GM19468 (cell line): ENCODE measurements around the gene AUTS2.

Experiments used
- ATAC-seq: cut with Tn5 transposase; IDR thresholded peaks from one replicate; pipeline ENCODE4 v1.9.1; 2021; ENCODE audit warnings: mild to moderate bottlenecking, moderate library complexity, moderate number of reproducible peaks; ENCODE audit not compliant: unreplicated experiment; ENCODE audit errors: extremely low read depth

Gene AUTS2

GRCh38 chr7:70479153-70480021 lies 881.1 kb downstream of the AUTS2 start:
- ATAC-seq = no peak

- no peak for ATAC-seq
Measured at GRCh38 chr7:70480927-70481569, 882.8 kb downstream of the AUTS2 start.

GRCh38 chr7:70481570-70482123 lies 883.4 kb downstream of the AUTS2 start:
- no peak for ATAC-seq

- no peak for ATAC-seq
Measured at GRCh38 chr7:70484255-70484654, 886.0 kb downstream of the AUTS2 start.

- ATAC-seq = no peak
Measured at GRCh38 chr7:70486977-70487376, 888.7 kb downstream of the AUTS2 start.

- ATAC-seq = no peak
Measured at GRCh38 chr7:70487428-70487827, 889.2 kb downstream of the AUTS2 start.

GRCh38 chr7:70487886-70488285 lies 889.6 kb downstream of the AUTS2 start:
- ATAC-seq = no peak

GRCh38 chr7:70489813-70490212 lies 891.5 kb downstream of the AUTS2 start:
- no peak for ATAC-seq

- ATAC-seq = no peak
Measured at GRCh38 chr7:70492625-70493024, 894.4 kb downstream of the AUTS2 start.

GRCh38 chr7:70494225-70495032 lies 896.2 kb downstream of the AUTS2 start:
- ATAC-seq = no peak

- ATAC-seq = no peak
Measured at GRCh38 chr7:70495033-70495376, 896.7 kb downstream of the AUTS2 start.

GRCh38 chr7:70497793-70498192 lies 899.5 kb downstream of the AUTS2 start:
- no peak for ATAC-seq

- ATAC-seq = no peak
Measured at GRCh38 chr7:70498232-70498992, 900.1 kb downstream of the AUTS2 start.

- ATAC-seq = no peak
Measured at GRCh38 chr7:70500261-70500660, 902.0 kb downstream of the AUTS2 start.

GRCh38 chr7:70502117-70502863 lies 904.0 kb downstream of the AUTS2 start:
- ATAC-seq = no peak

- ATAC-seq = no peak
Measured at GRCh38 chr7:70504254-70504653, 906.0 kb downstream of the AUTS2 start.

- no peak for ATAC-seq
Measured at GRCh38 chr7:70505468-70505867, 907.2 kb downstream of the AUTS2 start.

GRCh38 chr7:70505886-70506285 lies 907.6 kb downstream of the AUTS2 start:
- ATAC-seq = no peak

- ATAC-seq = no peak
Measured at GRCh38 chr7:70506434-70506833, 908.2 kb downstream of the AUTS2 start.
